Epithelial cell of proximal tubule (primary cell): ENCODE results near the gene NUDC. TPM values are rescaled to one million over a fixed set of nuclear protein-coding genes. Genes with fewer than 3 reads are reported as not detected.
"Not testable (repeated sequence)": the region's sequence is repeated elsewhere in the genome, so short reads cannot be mapped to it uniquely, and the experiment has no call there.

ENCODE experiments used
- DNase-seq: peaks from one replicate; pipeline ENCODE4 v3.0.0-alpha.2; 2011; ENCODE audit warnings: low read depth
- H3K4me3 ChIP-seq: 2 replicates; pipeline ENCODE4 v1.5.1; 2011; ENCODE audit warnings: low read depth, mild to moderate bottlenecking, low read length
- CTCF ChIP-seq: conservative IDR thresholded peaks from 2 replicates; pipeline ENCODE4 v1.5.1; 2012; ENCODE audit warnings: low read depth, mild to moderate bottlenecking, low read length
- total RNA-seq: library from RNA; depleted of rRNA; stranded (reverse); fragments of >200 nt; gene quantifications from 2 replicates; pipeline ENCODE4 v1.2.3, GENCODE V29; 2015

Gene NUDC
- total RNA-seq: 139 and 142 TPM in 2 replicates

GRCh38 chr1:26921540-26922430 lies at the start of gene NUDC:
NUDC (plus strand) TSS chr1:26921743; CDS start chr1:26921849, 106 bp downstream.
- peak within 1 kb of the TSS; percentile 81 for H3K4me3 ChIP-seq
- TF ChIP-seq CTCF: no peak
- DNase-seq: peak; percentile 72

GRCh38 chr1:26873097-26873496 lies 48.4 kb upstream of the NUDC start:
- DNase-seq, H3K4me3 ChIP-seq: not testable (repeated sequence)

GRCh38 chr1:26874896-26875295 lies 46.6 kb upstream of the NUDC start:
- DNase-seq: no peak
- H3K4me3 ChIP-seq: no peak overlapping the region
- TF ChIP-seq CTCF: no peak

GRCh38 chr1:26877326-26877725 lies 44.2 kb upstream of the NUDC start:
- no peak for TF ChIP-seq CTCF
- no peak for DNase-seq
- H3K4me3 ChIP-seq: no peak overlapping the region

DNA sequence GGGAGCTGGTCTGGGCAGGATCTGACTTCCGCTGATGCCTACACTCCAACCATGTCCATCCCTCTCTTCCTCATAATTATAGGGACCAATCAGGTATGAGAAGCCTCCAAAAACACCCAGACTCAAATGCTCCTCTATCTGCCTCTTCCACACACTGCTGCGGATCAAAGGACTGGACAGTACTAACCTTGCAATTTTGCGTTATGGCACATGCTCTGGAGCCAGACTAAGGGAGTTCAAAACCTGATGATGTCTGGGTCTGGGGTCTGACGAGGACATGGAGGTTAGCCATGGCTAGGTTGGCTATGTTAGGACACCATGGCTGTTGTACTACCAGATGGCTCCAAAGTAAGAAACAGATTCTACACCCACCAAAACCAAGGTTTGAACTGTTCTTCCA lies 41.8 kb upstream of the NUDC start:
- DNase-seq: no peak
- H3K4me3 ChIP-seq: no peak overlapping the region
- no peak for TF ChIP-seq CTCF

DNA sequence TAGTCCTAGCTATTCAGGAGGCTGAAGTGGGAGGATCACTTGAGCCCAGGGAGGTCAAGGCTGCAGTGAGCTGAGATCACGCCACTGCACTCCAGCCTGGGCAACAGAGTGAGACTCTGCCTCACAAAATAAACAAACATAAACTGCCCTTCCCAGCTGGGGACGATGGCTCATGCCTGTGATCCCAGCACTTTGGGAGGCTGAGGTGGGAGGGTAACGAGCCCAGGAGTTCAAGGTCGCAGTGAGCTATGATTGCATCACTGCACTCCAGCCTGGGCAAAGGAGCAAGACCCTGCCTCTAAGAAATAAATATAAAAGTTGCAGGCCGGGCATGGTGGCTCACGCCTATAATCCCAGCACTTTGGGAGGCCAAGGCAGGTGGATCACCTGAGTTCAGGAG lies 39.9 kb upstream of the NUDC start:
- H3K4me3 ChIP-seq, DNase-seq: not testable (repeated sequence)

- no peak overlapping the region for H3K4me3 ChIP-seq
- no peak for TF ChIP-seq CTCF
Measured at GRCh38 chr1:26882696-26883463, 38.7 kb upstream of the NUDC start.

DNA sequence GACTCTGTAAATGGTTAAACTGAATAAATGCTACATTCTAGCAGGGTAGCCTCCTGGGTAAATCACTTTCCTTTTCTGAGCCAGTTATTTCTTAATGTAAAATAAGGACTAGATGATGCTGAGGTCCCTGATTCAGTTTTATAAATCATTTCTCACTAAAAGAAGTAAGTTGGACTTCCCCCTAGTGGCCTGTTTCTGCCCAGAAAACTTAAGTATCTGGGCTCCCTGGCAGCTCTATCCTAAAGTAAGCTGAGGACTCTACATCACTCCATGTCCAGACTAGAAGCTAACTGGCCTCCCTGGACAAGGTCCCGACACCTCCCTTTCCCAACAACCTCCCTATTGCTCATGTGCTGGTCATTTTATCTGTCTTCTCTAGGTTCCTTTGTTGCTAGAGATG lies 34.4 kb upstream of the NUDC start:
- DNase-seq: no peak
- TF ChIP-seq CTCF: peak; percentile 61
- H3K4me3 ChIP-seq: no peak overlapping the region

More at GRCh38 chr1:26882696-26883463, 38.7 kb upstream of the NUDC start:
- no peak for DNase-seq
